ENCODE measurements around the gene IGFBP7.

- TF ChIP-seq POLR2A (IDR thresholded peaks at IDR 0.05): no peak
- no peak for TF ChIP-seq CTCF (IDR thresholded peaks at IDR 0.05)
- TF ChIP-seq EP300 (IDR thresholded peaks at IDR 0.05): peak in 1 of 2 donors; percentile 49
Observed at GRCh38 chr4:57102050-57102624, 8.0 kb downstream of the IGFBP7 start.
